Kidney (tissue), 14 donors: Measurements from ENCODE around the gene MCOLN2. TPM values are rescaled to one million over a fixed set of nuclear protein-coding genes. Genes with fewer than 3 reads are reported as not detected.

Experiments
- DNase-seq, 5 donors: peaks; one replicate each; pipeline ENCODE4 v3.0.0-alpha.2; 2013 to 2020
- FAIRE-seq: peaks from 2 replicates; lab custom pipeline; 2012; peaks lifted over from hg19 to GRCh38; lab: Jason Lieb, UNC
- H3K27ac ChIP-seq, 2 donors: one replicate each; pipeline ENCODE4 v1.7.0; 2013; ENCODE audit warnings: low read depth in 2 of 2, low read length in 2 of 2, inconsistent platforms in 1 of 2
- H3K27me3 ChIP-seq: one replicate; pipeline ENCODE4 v1.7.1; 2013; ENCODE audit warnings: low read length, inconsistent platforms; ENCODE audit not compliant: control insufficient read depth, insufficient read depth
- H3K36me3 ChIP-seq, 3 donors: one replicate each; pipeline versions ENCODE4 v1.7.0 to v1.7.1; 2013; ENCODE audit warnings: low read length in 3 of 3, control low read depth in 1 of 3, inconsistent platforms in 1 of 3; ENCODE audit not compliant: insufficient read depth in 3 of 3, control insufficient read depth in 2 of 3
- H3K4me1 ChIP-seq, 3 donors: one replicate each; pipeline versions ENCODE4 v1.7.0 to v1.7.1; 2013; ENCODE audit warnings: low read length in 3 of 3, inconsistent platforms in 1 of 3, low read depth in 1 of 3; ENCODE audit not compliant: control insufficient read depth in 2 of 3, insufficient read depth in 2 of 3
- H3K4me3 ChIP-seq, 3 donors: one replicate each; pipeline versions ENCODE4 v1.7.0 to v1.8.1; 2013; ENCODE audit warnings: low read length in 3 of 3, control low read depth in 1 of 3, inconsistent platforms in 1 of 3
- H3K9ac ChIP-seq, 3 donors: one replicate each; pipeline versions ENCODE4 v1.7.0 to v1.7.1; 2013; ENCODE audit warnings: low read length in 3 of 3, control low read depth in 1 of 3, inconsistent platforms in 1 of 3
- H3K9me3 ChIP-seq, 3 donors: one replicate each; pipeline versions ENCODE4 v1.7.0 to v1.7.1; 2013; ENCODE audit warnings: low read length in 3 of 3, control low read depth in 1 of 3, inconsistent platforms in 1 of 3; ENCODE audit not compliant: control insufficient read depth in 2 of 3, insufficient read depth in 1 of 3
- CTCF ChIP-seq: IDR thresholded peaks from 3 replicates; pipeline ENCODE4 v1.5.1; 2012; ENCODE audit warnings: mild to moderate bottlenecking, moderate library complexity, borderline replicate concordance; ENCODE audit not compliant: insufficient read depth; ENCODE audit errors: extremely low read depth
- intact Hi-C: fragments of 100-400 bp; cut with DNase I; formaldehyde crosslinking; loops from one replicate; pipeline ENCODE4 v1.11.1; 2022
- polyA plus RNA-seq: library from polyadenylated mRNA; stranded (reverse); fragments of 350-450 nt; fragmentation: Illumina TruSeq; extraction: RNeasy Lipid Tissue Mini Kit (QIAGEN cat#74804); gene quantifications from one replicate; pipeline ENCODE4 v1.2.3, GENCODE V29; 2014; ENCODE audit warnings: low read depth, low replicate concordance; ENCODE audit not compliant: insufficient read depth
- total RNA-seq: library from RNA; stranded (reverse); fragmentation: NEBNext Ultra II Directional; extraction: Animal tissue kit (Norgen Biotek cat#: 25700); gene quantifications from one replicate; pipeline ENCODE4 v1.2.1, GENCODE V29; 2021
- donor health status: control.
- donor health status: control.
- donor health status: control.
- donor health status: control.
- donor health status: control.
- donor health status: DM: yes; HTN: yes; CAD: no.
- donor health status: Normal renal cell carcinoma (clear cell type).

MCOLN2 gene
- total and polyA plus RNA-seq, 2 donors from 2014 or later, result 0.56 to 3.1 TPM

- Histone ChIP-seq H3K4me3 (no peak overlapping the region), H3K27me3 (no peaks in the 10 kb centered on the region), H3K4me1 (no peaks in the 10 kb centered on the region), H3K36me3 (no peaks in the 10 kb centered on the region), H3K27ac (no peak overlapping the region), H3K9me3 (no peaks in the 10 kb centered on the region), H3K9ac (no peak overlapping the region)
- DNase-seq (no peak), FAIRE-seq (no peak)
- intact Hi-C loops, result no loop called here
- no peak for TF ChIP-seq CTCF
These were observed 57.2 kb downstream of the MCOLN2 start for GRCh38 chr1:84939761-84940160.

GRCh38 chr1:84939151-84939550, 57.8 kb downstream of the MCOLN2 start:
- TF ChIP-seq CTCF, result no peak
- no peaks in the 10 kb centered on the region for H3K36me3 ChIP-seq
- no peak for FAIRE-seq

DNA sequence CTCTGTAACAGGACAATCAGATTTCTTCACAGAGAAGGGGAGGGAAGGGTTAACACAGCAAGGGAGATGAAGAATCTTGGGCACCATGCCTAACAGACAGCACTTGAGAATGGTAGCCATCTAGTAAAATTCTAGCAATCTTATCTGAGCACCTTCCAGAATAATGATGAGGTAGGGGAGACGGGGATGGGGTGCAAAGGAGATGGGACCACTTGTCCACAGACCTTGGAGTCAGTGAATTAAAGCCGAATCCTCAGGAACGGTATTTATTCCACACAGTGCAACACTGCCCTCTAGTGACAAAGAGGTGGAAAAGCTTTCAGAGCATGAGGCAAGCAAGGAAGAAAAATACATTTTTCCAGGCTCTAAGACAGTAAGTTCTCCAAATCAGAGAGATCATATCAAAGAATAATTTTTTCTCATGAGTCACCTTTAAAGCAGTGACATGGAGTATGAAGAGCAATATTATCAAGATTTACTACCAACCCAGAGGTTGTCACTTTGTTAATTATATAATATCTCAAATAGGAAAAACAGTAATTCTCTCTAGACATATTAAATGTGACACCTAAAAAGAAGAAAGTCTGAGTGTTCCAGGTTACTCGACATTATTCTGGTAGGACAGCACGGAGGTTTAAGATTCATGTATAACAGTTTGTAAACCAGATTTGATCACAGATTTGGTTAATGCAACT, 60.6 kb downstream of the MCOLN2 start:
- no peaks in the 10 kb centered on the region for H3K9me3 ChIP-seq
- DNase-seq, result peak in 4 of 5 donors; percentile 44 to 89 (median 62)
- no peaks in the 10 kb centered on the region for H3K27me3 ChIP-seq
- no peak overlapping the region for H3K4me3 ChIP-seq
- H3K9ac ChIP-seq, result no peak overlapping the region
- FAIRE-seq, result peak; percentile 90
- H3K4me1 ChIP-seq, result no peaks in the 10 kb centered on the region
- no peak overlapping the region for H3K27ac ChIP-seq
- intact Hi-C loops, result no loop called here
- no peaks in the 10 kb centered on the region for H3K36me3 ChIP-seq
- TF ChIP-seq CTCF, result peak; percentile 93

More at GRCh38 chr1:84939151-84939550, 57.8 kb downstream of the MCOLN2 start:
- Histone ChIP-seq H3K4me3 (no peak overlapping the region), H3K4me1 (no peaks in the 10 kb centered on the region), H3K27ac (no peak overlapping the region), H3K9me3 (no peaks in the 10 kb centered on the region), H3K9ac (no peak overlapping the region), H3K27me3 (no peaks in the 10 kb centered on the region)
- intact Hi-C loops, result no loop called here
- DNase-seq, result no peak
